NCI-H2196 treated with DMSO at 0.1 percent for 48 hours (cell line): ENCODE data around the gene NCOA7.
"Not testable (repeated sequence)": the region's sequence is repeated elsewhere in the genome, so short reads cannot be mapped to it uniquely, and the experiment has no call there.

Experiments used
- DNase-seq: peaks from one replicate; lab custom pipeline; 2025; ENCODE audit not compliant: unreplicated experiment; lab: John Stamatoyannopoulos, UW

Gene NCOA7

GRCh38 chr6:125865015-125865414, 74.3 kb downstream of the NCOA7 start:
- DNase-seq, result no peak

- DNase-seq, result no peak
Observed at GRCh38 chr6:125866433-125866832, 75.7 kb downstream of the NCOA7 start.

- peak; percentile 26 for DNase-seq
Observed at GRCh38 chr6:125867483-125867942, 76.8 kb downstream of the NCOA7 start.

GRCh38 chr6:125868252-125868651, 77.5 kb downstream of the NCOA7 start:
- no peak for DNase-seq

GRCh38 chr6:125868678-125869395, 78.1 kb downstream of the NCOA7 start:
- no peak for DNase-seq

GRCh38 chr6:125869427-125869826, 78.7 kb downstream of the NCOA7 start:
- DNase-seq, result no peak

- peak; percentile 78 for DNase-seq
Observed at GRCh38 chr6:125871365-125871764, 80.6 kb downstream of the NCOA7 start.

- DNase-seq, result no peak
Observed at GRCh38 chr6:125872259-125872921, 81.6 kb downstream of the NCOA7 start.

- DNase-seq, result no peak
Observed at GRCh38 chr6:125882243-125882642, 91.5 kb downstream of the NCOA7 start.

GRCh38 chr6:125884634-125885371, 94.0 kb downstream of the NCOA7 start:
- DNase-seq, result no peak

- DNase-seq, result no peak
Observed at GRCh38 chr6:125886021-125886420, 95.3 kb downstream of the NCOA7 start.

GRCh38 chr6:125886914-125887313, 96.2 kb downstream of the NCOA7 start:
- no peak for DNase-seq

GRCh38 chr6:125887372-125887771, 96.6 kb downstream of the NCOA7 start:
- no peak for DNase-seq

GRCh38 chr6:125888989-125889656, 98.4 kb downstream of the NCOA7 start:
- no peak for DNase-seq

GRCh38 chr6:125899726-125900182, 109.0 kb downstream of the NCOA7 start:
- no peak for DNase-seq

GRCh38 chr6:125904871-125905270, 114.1 kb downstream of the NCOA7 start:
- DNase-seq, result no peak

GRCh38 chr6:125906158-125906998, 115.6 kb downstream of the NCOA7 start:
- DNase-seq, result no peak

GRCh38 chr6:125910527-125910926, 119.8 kb downstream of the NCOA7 start:
- DNase-seq, result no peak

- not testable (repeated sequence) for DNase-seq
Observed at GRCh38 chr6:125911051-125911451, 120.3 kb downstream of the NCOA7 start.

- DNase-seq, result not testable (repeated sequence)
Observed at GRCh38 chr6:125912430-125912829, 121.7 kb downstream of the NCOA7 start.
